Kidney (tissue), 14 donors: Measurements from ENCODE around the gene FLT1. TPM values are rescaled to one million over a fixed set of nuclear protein-coding genes. Genes with fewer than 3 reads are reported as not detected.

Experiments used
- DNase-seq, 5 donors: peaks; one replicate each; pipeline ENCODE4 v3.0.0-alpha.2; 2013 to 2020
- FAIRE-seq: peaks from 2 replicates; lab custom pipeline; 2012; peaks lifted over from hg19 to GRCh38; lab: Jason Lieb, UNC
- H3K27ac ChIP-seq, 2 donors: one replicate each; pipeline ENCODE4 v1.7.0; 2013; ENCODE audit warnings: low read depth in 2 of 2, low read length in 2 of 2, inconsistent platforms in 1 of 2
- H3K27me3 ChIP-seq: one replicate; pipeline ENCODE4 v1.7.1; 2013; ENCODE audit warnings: low read length, inconsistent platforms; ENCODE audit not compliant: control insufficient read depth, insufficient read depth
- H3K36me3 ChIP-seq, 3 donors: one replicate each; pipeline versions ENCODE4 v1.7.0 to v1.7.1; 2013; ENCODE audit warnings: low read length in 3 of 3, control low read depth in 1 of 3, inconsistent platforms in 1 of 3; ENCODE audit not compliant: insufficient read depth in 3 of 3, control insufficient read depth in 2 of 3
- H3K4me1 ChIP-seq, 3 donors: one replicate each; pipeline versions ENCODE4 v1.7.0 to v1.7.1; 2013; ENCODE audit warnings: low read length in 3 of 3, inconsistent platforms in 1 of 3, low read depth in 1 of 3; ENCODE audit not compliant: control insufficient read depth in 2 of 3, insufficient read depth in 2 of 3
- H3K4me3 ChIP-seq, 3 donors: one replicate each; pipeline versions ENCODE4 v1.7.0 to v1.8.1; 2013; ENCODE audit warnings: low read length in 3 of 3, control low read depth in 1 of 3, inconsistent platforms in 1 of 3
- H3K9ac ChIP-seq, 3 donors: one replicate each; pipeline versions ENCODE4 v1.7.0 to v1.7.1; 2013; ENCODE audit warnings: low read length in 3 of 3, control low read depth in 1 of 3, inconsistent platforms in 1 of 3
- H3K9me3 ChIP-seq, 3 donors: one replicate each; pipeline versions ENCODE4 v1.7.0 to v1.7.1; 2013; ENCODE audit warnings: low read length in 3 of 3, control low read depth in 1 of 3, inconsistent platforms in 1 of 3; ENCODE audit not compliant: control insufficient read depth in 2 of 3, insufficient read depth in 1 of 3
- CTCF ChIP-seq: IDR thresholded peaks from 3 replicates; pipeline ENCODE4 v1.5.1; 2012; ENCODE audit warnings: mild to moderate bottlenecking, moderate library complexity, borderline replicate concordance; ENCODE audit not compliant: insufficient read depth; ENCODE audit errors: extremely low read depth
- intact Hi-C: fragments of 100-400 bp; cut with DNase I; formaldehyde crosslinking; loops from one replicate; pipeline ENCODE4 v1.11.1; 2022
- polyA plus RNA-seq: library from polyadenylated mRNA; stranded (reverse); fragments of 350-450 nt; fragmentation: Illumina TruSeq; extraction: RNeasy Lipid Tissue Mini Kit (QIAGEN cat#74804); gene quantifications from one replicate; pipeline ENCODE4 v1.2.3, GENCODE V29; 2014; ENCODE audit warnings: low read depth, low replicate concordance; ENCODE audit not compliant: insufficient read depth
- total RNA-seq: library from RNA; stranded (reverse); fragmentation: NEBNext Ultra II Directional; extraction: Animal tissue kit (Norgen Biotek cat#: 25700); gene quantifications from one replicate; pipeline ENCODE4 v1.2.1, GENCODE V29; 2021
- donor health status: control.
- donor health status: control.
- donor health status: control.
- donor health status: control.
- donor health status: control.
- donor health status: DM: yes; HTN: yes; CAD: no.
- donor health status: Normal renal cell carcinoma (clear cell type).

Gene FLT1
- total and polyA plus RNA-seq, 2 donors from 2014 or later: 17.2 to 45.7 TPM

- no peak for TF ChIP-seq CTCF
- DNase-seq: no peak
- Histone ChIP-seq H3K4me3 (no peak overlapping the region), H3K27ac (no peak overlapping the region), H3K27me3 (no peaks in the 10 kb centered on the region), H3K9me3 (peaks cover 0 to 7% (median 0%) of the 10 kb centered on the region in 3 donors), H3K9ac (no peak overlapping the region), H3K36me3 (no peaks in the 10 kb centered on the region), H3K4me1 (no peaks in the 10 kb centered on the region)
- no peak for FAIRE-seq
- intact Hi-C loops: no loop called here
Measured at GRCh38 chr13:28542804-28543203, 47.9 kb upstream of the FLT1 start.

GRCh38 chr13:28541966-28542365 is 47.0 kb upstream of the FLT1 start:
- no peak for TF ChIP-seq CTCF
- no peaks in the 10 kb centered on the region for H3K36me3 ChIP-seq
- no peak overlapping the region for H3K4me3 ChIP-seq
- H3K27ac ChIP-seq: no peak overlapping the region
- no peaks in the 10 kb centered on the region for H3K27me3 ChIP-seq
- intact Hi-C loops: no loop called here
- no peaks in the 10 kb centered on the region for H3K4me1 ChIP-seq
- FAIRE-seq (no peak), DNase-seq (no peak)
- no peak overlapping the region for H3K9ac ChIP-seq
- H3K9me3 ChIP-seq: peaks cover 0 to 7% (median 0%) of the 10 kb centered on the region in 3 donors

GRCh38 chr13:28540612-28541011 is 45.7 kb upstream of the FLT1 start:
- Histone ChIP-seq H3K9me3 (peaks cover 0 to 7% (median 0%) of the 10 kb centered on the region in 3 donors), H3K27ac (no peak overlapping the region), H3K27me3 (no peaks in the 10 kb centered on the region), H3K4me1 (no peaks in the 10 kb centered on the region), H3K9ac (no peak overlapping the region), H3K4me3 (no peak overlapping the region), H3K36me3 (no peaks in the 10 kb centered on the region)
- DNase-seq (no peak), FAIRE-seq (no peak)
- TF ChIP-seq CTCF: no peak
- intact Hi-C loops: no loop called here
